GM18873 (cell line): ENCODE data around the gene BRAF.
"Not testable (repeated sequence)": the region's sequence is repeated elsewhere in the genome, so short reads cannot be mapped to it uniquely, and the experiment has no call there.

Experiments used
- ATAC-seq: cut with Tn5 transposase; IDR thresholded peaks from one replicate; pipeline ENCODE4 v1.9.1; 2021; ENCODE audit warnings: mild to moderate bottlenecking, moderate library complexity, moderate number of reproducible peaks; ENCODE audit not compliant: unreplicated experiment, low FRiP score

The BRAF gene

GRCh38 chr7:140688341-140688740, 236.4 kb downstream of the BRAF start:
- ATAC-seq: no peak

DNA sequence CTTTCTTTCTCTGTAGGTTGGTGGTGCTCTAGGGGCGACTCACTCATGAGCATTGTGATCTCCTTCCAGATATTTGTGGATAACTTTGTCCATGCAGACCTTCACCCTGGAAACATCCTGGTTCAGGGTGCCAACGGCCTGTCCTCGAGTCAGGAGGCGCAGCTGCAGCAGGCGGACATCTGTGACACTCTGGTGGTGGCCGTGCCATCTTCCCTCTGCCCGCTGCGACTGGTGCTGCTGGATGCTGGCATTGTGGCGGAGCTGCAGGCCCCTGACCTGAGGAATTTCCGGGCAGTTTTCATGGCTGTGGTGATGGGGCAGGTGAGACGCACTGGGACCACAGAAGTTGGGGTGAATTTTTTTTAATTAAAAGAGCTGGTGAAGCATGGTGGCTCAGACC, 237.8 kb downstream of the BRAF start:
- ATAC-seq: no peak

- ATAC-seq: no peak
Measured at GRCh38 chr7:140685407-140686087, 239.2 kb downstream of the BRAF start.

- no peak for ATAC-seq
Measured at GRCh38 chr7:140684066-140684950, 240.4 kb downstream of the BRAF start.

DNA sequence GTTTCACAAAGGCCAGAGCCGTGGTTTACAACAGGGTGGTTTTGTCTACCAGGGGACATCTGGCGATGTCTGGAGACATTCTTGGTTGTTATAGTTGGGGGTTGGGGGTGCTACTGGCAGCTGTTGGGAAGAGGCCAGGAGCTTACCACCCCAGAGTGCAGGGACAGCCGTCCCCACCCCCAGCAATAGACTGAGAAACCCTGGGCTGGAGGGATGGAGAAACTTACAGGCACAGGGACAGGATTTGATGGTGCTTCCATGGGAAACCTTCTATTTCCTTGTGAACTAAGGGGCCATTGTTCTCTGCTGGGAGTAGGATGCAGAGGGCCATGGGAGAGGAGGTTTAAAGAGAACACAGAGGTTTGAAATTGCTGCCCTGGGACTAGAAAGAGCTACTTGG, 241.1 kb downstream of the BRAF start:
- ATAC-seq: no peak

- no peak for ATAC-seq
Measured at GRCh38 chr7:140681766-140682165, 243.0 kb downstream of the BRAF start.

GRCh38 chr7:140680886-140681285, 243.8 kb downstream of the BRAF start:
- ATAC-seq: no peak

GRCh38 chr7:140679186-140679585, 245.5 kb downstream of the BRAF start:
- no peak for ATAC-seq

DNA sequence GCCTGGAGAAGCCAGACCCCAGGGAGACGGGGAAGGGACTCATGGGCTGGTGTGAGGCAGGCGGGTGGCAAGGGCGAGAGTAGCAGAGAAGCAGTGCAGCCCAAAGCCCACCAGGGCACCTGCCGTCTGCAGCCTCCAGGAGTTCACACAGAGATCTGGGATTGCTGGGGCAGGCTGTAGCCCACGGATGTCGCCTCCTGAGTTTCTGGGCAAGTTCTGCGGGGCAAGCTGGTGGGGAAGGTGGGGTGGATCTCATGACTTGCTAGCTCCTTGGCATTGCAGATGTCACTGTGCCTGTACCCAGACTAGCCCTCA, 246.0 kb downstream of the BRAF start:
- ATAC-seq: no peak

DNA sequence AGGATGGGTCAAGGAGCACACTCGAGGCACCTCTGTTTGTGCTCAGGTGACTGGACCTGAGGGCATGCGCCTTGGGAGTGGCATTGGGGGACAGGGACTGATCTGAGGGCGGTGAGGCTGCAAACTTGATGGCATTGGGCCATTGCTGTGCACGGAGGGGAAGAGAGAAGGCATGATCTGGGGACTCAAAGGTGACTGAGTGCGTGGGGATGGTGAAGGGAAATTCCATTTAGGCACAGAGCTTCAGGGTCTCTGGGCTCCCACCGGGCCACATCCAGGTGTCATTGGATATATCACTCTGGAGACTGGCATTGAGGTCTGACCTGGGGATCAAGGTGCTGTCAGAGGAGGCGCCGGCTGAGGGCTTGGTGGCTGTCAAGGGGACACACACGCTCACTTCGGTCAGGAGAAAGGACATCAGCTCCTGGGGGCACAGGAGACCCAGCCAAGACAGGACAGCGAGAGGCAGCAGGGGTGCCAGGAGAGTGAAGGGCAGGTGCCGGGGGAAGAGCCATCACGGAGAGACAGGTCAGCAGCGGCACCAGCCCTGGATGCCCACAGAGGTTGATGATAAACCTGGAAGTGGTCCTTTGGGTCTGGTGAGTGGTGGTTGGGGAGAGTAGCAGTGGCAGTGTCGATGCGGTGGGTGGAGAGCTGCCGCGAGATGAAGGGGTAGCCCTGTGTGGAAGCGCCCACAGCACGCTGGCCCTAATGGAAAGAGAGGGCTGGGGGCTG, 246.5 kb downstream of the BRAF start:
- ATAC-seq: no peak

DNA sequence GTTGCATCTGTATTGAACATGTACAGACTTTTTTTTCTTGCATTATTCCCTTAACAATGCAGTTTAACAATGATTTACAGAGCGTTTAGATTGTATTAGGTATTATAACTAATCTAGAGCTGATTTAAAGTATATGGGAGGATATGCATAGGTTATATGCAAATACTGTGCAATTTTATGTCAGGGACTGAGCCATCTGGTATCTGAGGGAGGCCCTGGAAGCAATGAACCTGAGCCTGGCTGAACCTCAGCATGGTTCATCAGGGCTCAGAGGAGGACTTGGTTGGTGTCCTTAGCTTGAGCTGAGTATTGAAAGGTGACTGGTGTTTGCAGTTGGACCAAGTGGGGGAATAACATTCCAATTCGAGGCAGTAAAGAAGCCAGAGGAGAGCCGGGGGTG, 247.2 kb downstream of the BRAF start:
- no peak for ATAC-seq

DNA sequence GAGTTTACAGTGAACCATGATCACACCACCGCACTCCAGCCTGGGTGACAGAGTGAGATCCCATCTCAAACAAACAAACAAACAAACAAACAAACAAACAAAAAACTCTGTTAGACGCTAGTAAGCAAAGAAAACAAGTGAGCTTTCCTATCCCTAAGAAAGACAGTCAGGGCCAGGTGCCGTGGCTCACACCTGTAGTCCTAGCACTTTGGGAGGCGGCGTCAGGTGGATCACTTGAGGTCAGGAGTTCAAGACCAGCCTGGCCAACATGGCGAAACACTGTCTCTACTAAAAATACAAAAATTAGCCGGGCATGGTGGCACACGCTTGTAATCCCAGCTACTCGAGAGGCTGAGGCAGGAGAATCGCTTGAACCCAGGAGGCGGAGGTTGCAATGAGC, 247.8 kb downstream of the BRAF start:
- ATAC-seq: not testable (repeated sequence)

- no peak for ATAC-seq
Measured at GRCh38 chr7:140676306-140676705, 248.4 kb downstream of the BRAF start.

GRCh38 chr7:140675726-140676125, 249.0 kb downstream of the BRAF start:
- no peak for ATAC-seq

DNA sequence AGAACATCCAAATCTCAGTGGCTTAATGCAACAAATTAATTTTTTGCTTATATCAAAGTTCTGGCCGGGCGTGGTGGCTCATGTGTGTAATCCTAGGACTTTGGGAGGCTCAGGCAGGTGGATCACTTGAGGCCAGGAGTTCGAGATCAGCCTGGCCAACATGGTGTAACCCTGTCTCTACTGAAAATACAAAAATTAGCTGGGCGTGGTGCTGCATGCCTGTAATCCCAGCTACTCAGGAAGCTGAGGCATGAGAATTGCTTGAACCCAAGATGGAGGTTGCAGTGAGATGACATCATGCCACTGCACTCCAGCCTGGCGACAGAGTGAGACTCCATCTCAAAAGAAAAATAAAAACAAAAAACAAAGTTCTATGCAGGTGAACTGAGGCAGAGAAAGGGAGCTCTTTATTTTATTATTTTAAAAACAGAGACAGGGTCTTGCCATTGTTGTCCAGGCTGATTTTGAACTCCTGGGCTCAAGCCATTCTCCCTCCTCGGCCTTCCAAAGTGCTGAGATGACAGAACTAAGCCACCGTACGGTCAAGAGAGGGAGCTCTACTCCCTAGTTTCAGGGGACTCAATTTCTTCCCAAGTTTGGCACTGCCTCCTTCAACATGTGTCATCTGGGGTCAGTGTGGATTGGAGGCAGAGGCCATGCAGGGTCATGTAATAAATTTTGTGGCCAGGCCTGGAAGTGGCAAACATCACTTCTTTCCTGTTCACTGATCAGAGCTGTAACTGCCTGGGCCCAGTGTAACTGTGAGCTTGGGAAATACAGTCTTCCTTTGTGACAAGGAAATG, 249.6 kb downstream of the BRAF start:
- ATAC-seq: no peak

DNA sequence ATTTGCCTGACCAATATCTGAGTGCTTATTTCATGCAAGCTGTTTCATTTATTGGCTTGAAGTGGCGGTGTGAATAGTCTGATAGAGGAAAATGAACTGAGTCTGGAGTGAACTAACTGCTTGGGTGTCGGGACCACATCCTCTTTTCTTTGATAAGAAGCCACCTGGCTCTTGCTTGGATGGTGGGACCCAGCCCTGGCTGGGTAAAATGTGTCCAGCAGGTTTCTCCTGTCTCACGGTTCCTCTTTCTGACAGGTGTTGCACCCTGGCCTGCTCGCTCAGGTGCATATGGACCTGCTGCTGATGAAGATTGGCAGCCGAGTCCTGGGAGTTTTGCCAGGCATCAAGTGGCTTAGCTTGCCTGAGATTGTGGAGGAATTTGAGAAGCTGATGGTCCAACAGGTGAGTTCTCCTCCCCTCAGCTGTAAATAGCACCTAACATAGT, 250.4 kb downstream of the BRAF start:
- no peak for ATAC-seq

GRCh38 chr7:140673774-140674155, 251.0 kb downstream of the BRAF start:
- ATAC-seq: no peak

GRCh38 chr7:140673063-140673773, 251.5 kb downstream of the BRAF start:
- peak; percentile 51 for ATAC-seq

GRCh38 chr7:140672382-140673062, 252.2 kb downstream of the BRAF start, which contains the start of gene ADCK2:
Gene ADCK2 (plus strand): TSS chr7:140672945. CDS start chr7:140673331, 386 bp downstream.
- peak; percentile 36 for ATAC-seq
